SH-SY5Y (cell line): ENCODE results near the gene OBP2B.

Experiments
- GATA2 ChIP-seq: IDR thresholded peaks from 2 replicates; pipeline ENCODE4 v1.6.1; 2011; ENCODE audit warnings: mild to moderate bottlenecking, low read depth, low read length
- GATA3 ChIP-seq: IDR thresholded peaks from 2 replicates; pipeline ENCODE4 v1.6.1; 2011; ENCODE audit warnings: low read depth, mild to moderate bottlenecking, low read length, moderate library complexity

The OBP2B gene

DNA sequence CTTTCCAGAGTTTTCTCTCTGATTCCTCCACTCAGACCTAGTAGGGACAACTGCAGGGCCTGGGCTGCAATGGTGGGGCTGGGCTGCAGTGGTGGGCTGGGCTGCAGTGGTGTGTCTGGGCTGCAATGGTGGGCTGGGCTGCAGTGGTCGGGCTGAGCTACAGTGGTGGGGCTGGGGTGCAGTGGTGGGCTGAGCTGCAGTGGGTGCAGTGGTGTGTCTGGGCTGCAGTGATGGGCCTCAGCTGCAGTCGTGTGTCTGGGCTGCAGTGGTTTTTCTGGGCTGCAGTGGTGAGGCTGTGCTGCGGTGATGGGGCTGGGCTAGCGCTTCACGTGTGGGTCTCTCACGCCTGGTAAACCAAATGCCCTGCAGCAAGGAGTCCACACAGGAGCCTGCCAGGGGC is 38.6 kb upstream of the OBP2B start:
- TF ChIP-seq GATA2 (no peak), GATA3 (no peak)

DNA sequence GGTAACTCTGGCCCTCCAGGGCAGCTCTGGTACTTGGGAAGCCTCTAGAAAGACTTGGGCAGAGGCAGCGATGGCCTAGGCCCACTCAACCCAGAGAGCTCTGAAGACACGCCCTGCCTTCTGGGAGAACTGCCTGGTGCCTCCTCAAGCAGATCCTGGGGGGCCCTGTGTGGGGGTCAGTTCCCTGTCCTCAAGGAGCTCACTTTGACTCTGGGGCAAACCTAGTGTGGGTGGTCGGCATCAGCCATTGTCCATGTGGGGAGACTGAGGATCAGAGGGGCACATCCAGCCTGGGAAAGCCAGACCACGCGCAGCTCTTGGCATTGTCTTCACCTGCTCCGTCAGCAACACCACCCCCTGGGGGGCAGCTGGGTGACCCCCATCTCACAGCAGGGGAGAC is 37.9 kb upstream of the OBP2B start:
- no peak for TF ChIP-seq GATA3
- TF ChIP-seq GATA2: no peak

DNA sequence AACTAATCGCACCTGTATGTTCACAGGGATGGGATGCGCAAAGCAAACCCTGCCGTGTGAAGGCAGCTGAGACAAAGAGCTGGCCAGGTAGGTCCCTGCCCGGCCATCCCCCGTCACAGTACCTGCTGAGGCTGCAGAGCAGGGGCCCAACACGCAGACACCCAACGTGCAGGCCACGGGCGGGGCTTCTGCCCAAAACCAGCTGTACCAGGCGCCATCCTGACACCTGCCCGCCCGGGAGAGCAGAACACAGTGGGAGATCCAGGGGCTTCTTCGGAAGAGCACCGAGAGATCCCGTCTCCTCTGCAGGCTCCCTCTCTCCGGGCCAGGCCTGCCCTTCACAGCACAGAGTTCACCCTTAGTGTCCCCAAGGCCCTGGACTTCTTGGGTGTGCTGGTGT is 37.5 kb upstream of the OBP2B start:
- TF ChIP-seq GATA2: no peak
- no peak for TF ChIP-seq GATA3

GRCh38 chr9:133242991-133243390 is 33.9 kb upstream of the OBP2B start:
- TF ChIP-seq GATA3: no peak

- TF ChIP-seq GATA3: no peak
Observed at GRCh38 chr9:133242241-133242640, 33.2 kb upstream of the OBP2B start.

GRCh38 chr9:133239533-133240090 is 30.6 kb upstream of the OBP2B start:
- TF ChIP-seq GATA3: no peak
- TF ChIP-seq GATA2: no peak

DNA sequence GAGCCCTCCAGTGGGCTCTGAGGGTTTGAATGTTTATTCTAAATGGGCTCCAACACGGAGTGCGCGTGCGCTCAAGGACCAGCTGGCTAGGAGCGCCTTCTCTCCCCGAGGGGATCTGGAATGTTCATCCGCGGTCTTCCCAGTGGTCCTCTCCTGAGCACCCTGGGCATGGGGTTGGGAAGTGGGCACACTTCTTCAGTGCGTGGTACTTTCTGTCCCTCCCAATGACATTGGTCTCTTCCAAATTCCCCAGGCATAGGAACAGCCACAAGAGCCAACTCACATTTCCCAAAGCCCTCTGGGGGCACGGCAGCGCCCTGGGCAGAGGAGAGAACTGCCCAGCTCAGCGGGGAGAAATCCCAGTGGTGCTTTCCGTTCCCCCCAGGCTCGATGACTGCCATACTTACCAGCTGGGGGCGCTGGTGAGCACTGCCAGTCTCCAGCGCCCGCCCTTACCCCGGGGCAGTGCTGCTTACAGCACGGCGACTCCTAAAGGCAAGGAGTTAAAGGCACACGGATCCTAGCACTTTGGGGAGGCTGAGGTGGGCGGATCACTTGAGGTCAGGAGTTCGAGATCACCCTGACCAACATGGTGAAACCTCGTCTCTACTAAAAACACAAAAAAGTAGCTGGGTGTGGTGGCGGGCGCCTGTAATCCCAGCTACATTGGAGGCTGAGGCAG is 29.9 kb upstream of the OBP2B start:
- TF ChIP-seq GATA3 (no peak), GATA2 (no peak)

- TF ChIP-seq GATA3: no peak
- TF ChIP-seq GATA2: no peak
Observed at GRCh38 chr9:133238272-133238850, 29.3 kb upstream of the OBP2B start.

- TF ChIP-seq GATA3 (no peak), GATA2 (no peak)
Observed at GRCh38 chr9:133237035-133237731, 28.1 kb upstream of the OBP2B start.

- TF ChIP-seq GATA2: no peak
- TF ChIP-seq GATA3: no peak
Observed at GRCh38 chr9:133235549-133236222, 26.6 kb upstream of the OBP2B start.

- TF ChIP-seq GATA2 (no peak), GATA3 (no peak)
Observed at GRCh38 chr9:133234577-133235322, 25.7 kb upstream of the OBP2B start.

GRCh38 chr9:133233681-133234432 is 24.8 kb upstream of the OBP2B start:
- no peak for TF ChIP-seq GATA2

- no peak for TF ChIP-seq GATA3
- no peak for TF ChIP-seq GATA2
Observed at GRCh38 chr9:133230093-133230492, 21.0 kb upstream of the OBP2B start.
